GDM1 (cell line): ENCODE measurements around the gene TMIGD3.

ENCODE experiments used
- DNase-seq: peaks from one replicate; lab custom pipeline; 2025; lab: John Stamatoyannopoulos, UW

TMIGD3 gene

DNA sequence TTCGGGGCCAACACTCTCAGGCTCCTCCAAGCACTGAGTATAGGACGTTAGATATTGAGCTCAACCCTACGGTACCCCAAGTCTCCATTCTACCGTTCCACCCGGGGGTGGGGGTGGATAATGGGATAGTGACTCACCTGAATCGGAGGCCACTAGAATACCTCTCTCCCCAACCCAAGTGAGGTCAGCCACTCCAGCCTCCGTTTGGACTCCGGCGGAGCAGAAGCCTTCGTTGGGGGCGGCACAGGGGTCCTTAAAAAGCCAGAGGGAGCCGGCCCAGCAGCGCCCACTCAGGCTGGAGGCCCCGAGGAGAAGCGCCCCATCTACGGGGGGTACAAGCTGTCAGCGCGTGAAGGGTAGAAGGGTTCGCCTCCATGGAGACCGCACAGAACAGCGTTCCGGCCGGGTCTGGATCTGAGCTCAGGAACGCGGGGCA is 54.9 kb downstream of the TMIGD3 start:
- DNase-seq, result no peak

DNA sequence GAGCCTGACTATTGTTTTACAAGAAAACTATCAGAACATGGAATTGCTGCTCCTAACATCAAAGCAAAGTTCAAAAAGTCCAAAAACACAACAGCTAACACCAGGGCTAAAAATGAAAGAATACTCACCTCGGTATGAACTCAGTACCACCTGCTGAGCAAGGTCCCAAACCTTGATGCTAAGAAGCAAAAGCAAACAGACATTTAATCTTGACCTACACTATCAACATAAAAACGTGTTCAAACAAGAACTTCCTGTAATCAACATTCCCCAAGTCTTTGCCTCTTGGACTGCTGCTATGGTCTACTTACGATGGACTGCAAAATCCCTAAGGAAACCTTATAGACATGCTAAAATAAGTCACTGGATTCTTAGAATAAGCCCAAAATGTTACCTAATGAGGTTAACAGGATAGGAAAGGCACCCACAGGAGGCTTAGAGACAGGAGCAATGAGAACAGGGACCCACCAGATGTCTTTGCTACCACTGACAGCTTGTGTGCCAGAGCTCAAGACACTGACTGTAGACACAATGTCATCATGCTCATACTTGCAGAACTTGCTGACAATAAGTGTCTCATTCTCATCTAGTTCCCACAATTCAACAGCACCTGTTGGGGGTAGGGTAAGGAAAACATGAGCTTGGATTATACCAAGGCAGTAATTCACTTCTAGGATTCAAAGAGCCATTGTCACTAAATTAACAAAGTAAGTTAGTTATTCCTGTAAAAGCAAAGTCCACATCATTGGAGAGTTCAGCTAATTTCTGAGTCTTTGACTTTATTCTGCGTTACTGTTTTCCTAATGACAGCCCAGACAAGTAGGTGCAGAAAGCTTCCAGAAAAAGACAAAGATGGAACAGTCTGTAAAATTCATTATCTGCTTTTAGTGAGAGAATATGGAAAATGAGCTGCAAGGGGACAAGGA is 56.2 kb downstream of the TMIGD3 start:
- no peak for DNase-seq

DNA sequence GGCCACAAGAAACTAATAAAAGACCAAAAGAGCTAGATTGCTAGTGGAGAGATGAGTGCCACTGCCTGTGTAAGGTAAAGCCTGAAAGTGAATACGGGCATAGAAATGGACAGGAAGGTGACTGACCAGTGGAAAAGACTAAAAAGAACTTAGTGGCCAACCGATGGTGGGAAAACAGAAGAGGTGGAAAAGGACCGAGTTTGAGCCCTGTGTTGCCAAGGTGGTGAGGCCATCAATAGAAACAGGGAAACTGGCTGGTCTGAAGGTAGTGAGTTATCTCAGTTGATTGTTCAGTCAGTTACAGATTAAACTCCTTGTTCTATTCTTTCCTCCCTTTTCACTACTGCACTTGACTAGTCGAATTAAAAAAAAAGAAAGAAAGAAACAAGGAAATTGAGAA is 56.9 kb downstream of the TMIGD3 start:
- DNase-seq, result no peak

DNA sequence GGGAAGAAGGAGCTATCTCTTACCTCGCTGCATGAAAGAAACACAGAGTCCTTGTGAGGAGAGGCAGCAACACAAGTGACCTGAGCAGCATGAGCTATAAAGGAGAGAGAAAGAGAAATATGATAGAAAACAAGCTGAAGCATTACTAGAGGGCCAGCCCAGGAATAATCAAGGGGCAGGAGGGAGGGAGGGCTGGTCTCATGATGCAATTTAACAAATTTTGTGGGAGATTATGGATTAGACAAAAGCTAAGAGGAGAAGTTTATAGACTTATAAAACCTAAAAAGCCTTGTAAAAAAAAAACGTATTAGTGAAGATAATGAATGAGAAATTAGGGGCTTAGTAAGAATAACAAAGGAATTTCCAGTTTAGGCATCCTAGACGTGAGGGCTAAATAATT is 59.4 kb downstream of the TMIGD3 start:
- DNase-seq, result no peak

DNA sequence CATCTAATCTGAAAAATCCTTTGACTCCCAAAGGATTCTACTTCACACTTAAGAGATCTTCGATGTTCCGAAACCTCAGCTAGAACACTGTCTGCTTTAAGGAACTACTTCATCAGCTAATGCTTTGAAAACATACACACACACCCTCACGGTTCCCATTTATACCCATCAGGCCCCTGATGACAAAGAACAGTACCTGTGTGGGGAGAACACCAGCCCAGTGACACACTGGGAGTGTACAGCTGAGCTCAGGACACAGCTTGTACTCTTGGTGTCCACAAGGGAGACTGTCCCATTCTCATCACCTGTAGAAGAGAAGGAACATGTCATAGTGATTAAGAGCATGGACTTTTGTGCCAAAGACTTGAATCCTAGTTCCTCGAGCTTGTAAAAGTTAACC is 61.0 kb downstream of the TMIGD3 start:
- DNase-seq, result no peak

DNA sequence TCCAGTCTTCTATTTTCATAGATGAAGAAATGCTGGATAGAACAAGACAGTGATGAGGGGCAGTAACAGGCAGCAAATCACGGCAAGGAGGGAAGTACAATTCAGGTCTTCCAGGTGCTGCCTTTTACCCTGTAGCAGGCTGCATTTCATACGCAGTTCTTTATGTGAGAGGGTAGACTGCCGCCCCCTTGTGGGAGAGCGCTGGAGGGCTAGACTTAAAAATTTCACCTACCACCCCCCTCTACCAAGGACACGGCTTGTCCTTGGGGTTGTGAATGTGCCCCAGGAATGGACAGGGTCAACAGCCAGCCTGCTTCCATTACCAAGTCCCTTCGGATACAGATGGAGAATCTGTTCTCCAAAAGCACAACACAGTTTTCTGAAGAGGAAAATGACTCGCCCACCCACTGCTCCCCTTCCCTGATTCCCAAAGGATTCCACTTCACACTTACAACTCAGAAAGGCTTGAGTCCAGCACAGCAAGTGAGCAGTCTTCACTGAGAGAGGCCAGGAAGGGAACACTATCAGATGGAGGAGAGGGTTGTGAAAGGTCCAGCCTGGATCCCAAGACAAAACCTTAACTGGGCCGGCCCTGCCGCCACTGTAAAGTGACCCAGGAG is 61.8 kb downstream of the TMIGD3 start:
- DNase-seq, result peak; percentile 14

DNA sequence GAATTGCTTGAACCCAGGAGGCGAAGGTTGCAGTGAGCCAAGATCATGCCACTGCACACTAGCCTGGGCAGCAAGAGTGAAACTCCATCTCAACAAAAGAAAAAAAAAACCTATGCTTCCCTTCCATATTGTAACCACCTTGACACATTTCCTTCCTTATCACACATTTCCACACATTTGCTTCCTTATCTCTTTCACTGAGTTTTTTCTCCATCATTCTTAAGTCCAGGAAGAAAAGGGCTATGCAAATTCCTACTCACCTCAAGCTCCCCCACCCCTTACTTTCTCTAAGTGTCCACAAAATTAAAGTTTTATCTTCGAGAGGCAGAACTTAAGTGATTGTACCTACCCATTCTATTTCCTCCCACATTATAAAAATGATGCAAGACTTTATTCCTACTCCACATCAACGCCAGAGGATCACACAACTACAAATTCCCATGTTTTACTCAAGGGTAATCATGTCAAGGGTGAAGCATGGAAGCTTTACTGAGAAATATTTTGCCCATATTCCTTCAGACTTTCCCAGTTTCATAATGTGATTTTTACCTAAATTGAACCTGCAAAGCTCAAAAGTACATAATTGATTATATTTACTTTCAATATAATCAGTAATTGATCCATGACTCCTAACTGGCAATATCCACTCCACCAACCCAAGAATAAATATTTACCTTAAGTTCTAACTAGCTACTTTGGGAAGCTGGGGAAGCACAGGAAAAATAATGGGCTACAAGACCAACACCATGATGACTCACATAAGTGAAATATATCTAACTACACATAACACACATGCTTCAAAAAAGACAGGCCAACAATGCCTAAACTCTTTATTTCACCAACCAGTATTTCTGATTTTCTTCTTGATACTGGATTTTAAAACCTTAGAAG is 63.7 kb downstream of the TMIGD3 start:
- DNase-seq, result no peak

DNA sequence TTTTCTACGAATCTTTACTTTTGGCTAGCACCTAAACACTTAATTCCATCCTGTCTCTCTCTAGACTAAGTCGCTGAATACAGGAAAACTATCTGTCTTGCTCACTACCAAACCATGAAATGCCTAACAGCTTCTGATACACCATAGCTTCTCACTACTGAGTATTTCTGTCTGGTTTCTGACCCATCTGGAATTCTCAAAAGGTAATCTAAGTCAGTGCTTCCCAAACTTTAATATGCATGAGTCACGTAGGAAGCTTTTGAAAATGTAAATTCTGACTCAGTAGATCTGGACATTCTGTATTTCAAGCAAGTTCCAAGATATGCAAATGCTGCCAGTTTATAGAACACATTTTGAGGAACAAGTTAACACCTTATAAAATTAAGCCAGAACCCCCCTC is 66.7 kb downstream of the TMIGD3 start:
- no peak for DNase-seq
